HCT116 (cell line): ENCODE data around the gene NFIA. TPM values are rescaled to one million over a fixed set of nuclear protein-coding genes. Genes with fewer than 3 reads are reported as not detected.

ENCODE experiments used
- ATAC-seq: fragments of 200-7000 bp; cut with Tn5 transposase; 2 replicates; pipeline ENCODE4 v1.9.1; 2020; ENCODE audit warnings: mild to moderate bottlenecking, moderate library complexity
- BruUV-seq: library from RNA; stranded (reverse); fragments of 400-500 nt; replicated peaks from 2 replicates; lab custom pipeline; 2021; lab: Mats Ljungman, UMichigan
- CTCF ChIA-PET: fragments of 300-600 bp; sonication (Branson Sonifier 250); formaldehyde crosslinking; loops from one replicate; lab custom pipeline; 2021; ENCODE audit warnings: antibody characterized with exemption; lab: Charles Lee
- POLR2A ChIA-PET: fragments of 300-600, 350-600 bp; sonication (Branson Sonifier 250); formaldehyde crosslinking; loops from one replicate; lab custom pipeline; 2021; ENCODE audit warnings: antibody characterized with exemption; lab: Charles Lee
- RAD21 ChIA-PET, 2 experiments: fragments of 300-600 bp; sonication (Branson Sonifier 250); formaldehyde crosslinking; loops; one replicate each; lab custom pipeline; 2023; ENCODE audit warnings: low total read pairs in 2 of 2; ENCODE audit not compliant: uncharacterized antibody in 2 of 2, unreplicated experiment in 2 of 2, low non-redundant PET in 1 of 2; lab: Charles Lee
- DNase-seq: peaks from one replicate; pipeline ENCODE4 v3.0.0-alpha.2; 2010; ENCODE audit warnings: low read depth, low spot score
- H2AFZ ChIP-seq: fragments of 200-600 bp; shearing (Covaris generic), sonication (generic); 2 replicates; pipeline ENCODE4 v1.6.1; 2017; ENCODE audit warnings: low read depth, mixed run types, mixed read lengths, antibody characterized with exemption, low read length; ENCODE audit not compliant: poor library complexity, severe bottlenecking
- H3K27ac ChIP-seq: 2 replicates; pipeline ENCODE4 v1.5.1; 2012; ENCODE audit warnings: low read depth, low read length
- H3K27me3 ChIP-seq: fragments of 200-600 bp; sonication (generic); 2 replicates; pipeline ENCODE4 v1.6.1; 2016; ENCODE audit warnings: mixed run types, low read length, mixed read lengths; ENCODE audit not compliant: insufficient read depth
- H3K36me3 ChIP-seq, 2 experiments: fragments of 200-500 bp in 1 of 2; fragments of 200-600 bp in 1 of 2; sonication (Bioruptor generic) in 1 of 2; sonication (generic) in 1 of 2; 2 replicates each; pipeline versions ENCODE4 v1.5.1 to v1.6.1; 2014 to 2016; ENCODE audit warnings: low read length in 2 of 2, inconsistent platforms in 1 of 2, mixed read lengths in 1 of 2, mixed run types in 1 of 2; ENCODE audit not compliant: insufficient read depth in 2 of 2, control insufficient read depth in 1 of 2
- H3K4me1 ChIP-seq, 2 experiments: fragments of 200-600 bp in 1 of 2; sonication (generic) in 1 of 2; 2 replicates each; pipeline versions ENCODE4 v1.5.1 to v1.6.1; 2012 to 2017; ENCODE audit warnings: low read length in 2 of 2, inconsistent platforms in 1 of 2, mild to moderate bottlenecking in 1 of 2, mixed read lengths in 1 of 2, mixed run types in 1 of 2, moderate library complexity in 1 of 2; ENCODE audit not compliant: insufficient read depth in 2 of 2, control insufficient read depth in 1 of 2
- H3K4me2 ChIP-seq: fragments of 200-600 bp; sonication (generic); 2 replicates; pipeline ENCODE4 v1.6.1; 2017; ENCODE audit warnings: mixed run types, low read length, mixed read lengths
- H3K4me3 ChIP-seq, 2 experiments: fragments of 200-600 bp in 1 of 2; sonication (generic) in 1 of 2; replicated peaks in 1 of 2; 2 replicates each; pipeline ENCODE4 v1.5.1; 2011 to 2016; ENCODE audit warnings: low read length in 2 of 2, control low read depth in 1 of 2, low read depth in 1 of 2, mild to moderate bottlenecking in 1 of 2, mixed read lengths in 1 of 2, mixed run types in 1 of 2
- H3K79me2 ChIP-seq: fragments of 200-600 bp; sonication (generic); 2 replicates; pipeline ENCODE4 v1.6.1; 2017; ENCODE audit warnings: mild to moderate bottlenecking, mixed run types, low read length, moderate library complexity, mixed read lengths; ENCODE audit not compliant: insufficient read depth
- H3K9ac ChIP-seq: fragments of 200-600 bp; sonication (generic); 2 replicates; pipeline ENCODE4 v1.6.1; 2016; ENCODE audit warnings: low read length, mixed read lengths
- H3K9me2 ChIP-seq: fragments of 200-600 bp; sonication (generic), shearing (Covaris generic); 2 replicates; pipeline ENCODE4 v1.6.1; 2017; ENCODE audit warnings: mixed run types, mild to moderate bottlenecking, moderate library complexity; ENCODE audit not compliant: insufficient read depth
- H3K9me3 ChIP-seq, 2 experiments: fragments of 200-500 bp in 1 of 2; fragments of 200-600 bp in 1 of 2; sonication (Bioruptor generic) in 1 of 2; sonication (generic) in 1 of 2; 2 replicates each; pipeline ENCODE4 v1.6.1; 2014 to 2017; ENCODE audit warnings: low read length in 2 of 2, mixed read lengths in 2 of 2, inconsistent platforms in 1 of 2, low read depth in 1 of 2, mild to moderate bottlenecking in 1 of 2, mixed run types in 1 of 2, moderate library complexity in 1 of 2; ENCODE audit not compliant: control insufficient read depth in 1 of 2, insufficient read depth in 1 of 2
- H4K20me1 ChIP-seq: fragments of 200-600 bp; sonication (generic), shearing (Covaris generic); 2 replicates; pipeline ENCODE4 v1.6.1; 2017; ENCODE audit warnings: mixed run types, mild to moderate bottlenecking, moderate library complexity; ENCODE audit not compliant: insufficient read depth
- CEBPB ChIP-seq: IDR thresholded peaks from 2 replicates; pipeline ENCODE4 v1.6.1; 2012; ENCODE audit warnings: low read depth
- CTCF ChIP-seq, 3 experiments: fragments of 200-600 bp in 1 of 3; sonication (generic) in 1 of 3; IDR thresholded peaks in 2 of 3; conservative IDR thresholded peaks in 1 of 3; 2 replicates each; pipeline ENCODE4 v1.5.1; 2012 to 2017; ENCODE audit warnings: low read depth in 2 of 3, low read length in 2 of 3, antibody characterized with exemption in 1 of 3, borderline replicate concordance in 1 of 3, control low read depth in 1 of 3, mild to moderate bottlenecking in 1 of 3, mixed read lengths in 1 of 3, mixed run types in 1 of 3, moderate library complexity in 1 of 3; ENCODE audit not compliant: insufficient read depth in 1 of 3
- ELF1 ChIP-seq: IDR thresholded peaks from 2 replicates; pipeline ENCODE4 v1.6.1; 2012; ENCODE audit warnings: low read depth, borderline replicate concordance
- EZH2 ChIP-seq: fragments of 200-600 bp; sonication (generic); IDR thresholded peaks from 2 replicates; pipeline ENCODE4 v1.6.1; 2017; ENCODE audit warnings: antibody characterized with exemption, mixed run types
- EZH2phosphoT487 ChIP-seq: fragments of 200-600 bp; IDR thresholded peaks from 2 replicates; pipeline ENCODE4 v1.6.1; 2018; ENCODE audit warnings: antibody characterized with exemption, borderline replicate concordance
- FOSL1 ChIP-seq: IDR thresholded peaks from 2 replicates; pipeline ENCODE4 v1.6.1; 2012; ENCODE audit warnings: low read depth
- MAX ChIP-seq: IDR thresholded peaks from 2 replicates; pipeline ENCODE4 v1.6.1; 2012
- POLR2AphosphoS5 ChIP-seq: IDR thresholded peaks from 2 replicates; pipeline ENCODE4 v1.6.1; 2011; ENCODE audit warnings: mild to moderate bottlenecking, low read depth, low read length, moderate library complexity
- REST ChIP-seq: IDR thresholded peaks from 2 replicates; pipeline ENCODE4 v1.6.1; 2012; ENCODE audit warnings: low read depth
- SIN3A ChIP-seq: IDR thresholded peaks from 2 replicates; pipeline ENCODE4 v1.6.1; 2012; ENCODE audit warnings: low read depth
- SP1 ChIP-seq: IDR thresholded peaks from 2 replicates; pipeline ENCODE4 v1.6.1; 2012; ENCODE audit warnings: low read depth
- SRF ChIP-seq: IDR thresholded peaks from 2 replicates; pipeline ENCODE4 v1.6.1; 2012; ENCODE audit warnings: low read depth
- TCF7L2 ChIP-seq: IDR thresholded peaks from 2 replicates; pipeline ENCODE4 v1.7.0; 2011; ENCODE audit warnings: borderline replicate concordance, inconsistent platforms; ENCODE audit not compliant: insufficient read depth, insufficient read length; ENCODE audit errors: extremely low read depth
- YY1 ChIP-seq: IDR thresholded peaks from 2 replicates; pipeline ENCODE4 v1.6.1; 2011; ENCODE audit warnings: low read length, low read depth, moderate library complexity, mild to moderate bottlenecking; ENCODE audit not compliant: insufficient replicate concordance; ENCODE audit errors: extremely low read depth
- ZFX ChIP-seq: fragments of 450-650 bp; IDR thresholded peaks from 2 replicates; pipeline ENCODE4 v1.6.1; 2017
- ZNF274 ChIP-seq: fragments of 200-500 bp; sonication (Bioruptor generic); IDR thresholded peaks from 2 replicates; pipeline ENCODE4 v1.6.1; 2014; ENCODE audit warnings: mild to moderate bottlenecking, low read depth, low read length, inconsistent platforms
- intact Hi-C: fragments of 100-400 bp; cut with micrococcal nuclease; formaldehyde crosslinking; loops from 2 replicates; pipeline ENCODE4 v1.10.0; 2022
- total RNA-seq: library from RNA; stranded (reverse); gene quantifications from one replicate; pipeline ENCODE4 v1.2.1, GENCODE V29; 2021; ENCODE audit not compliant: unreplicated experiment

Gene NFIA
- total RNA-seq, 1 experiment from 2014 or later = 17.2 TPM

DNA sequence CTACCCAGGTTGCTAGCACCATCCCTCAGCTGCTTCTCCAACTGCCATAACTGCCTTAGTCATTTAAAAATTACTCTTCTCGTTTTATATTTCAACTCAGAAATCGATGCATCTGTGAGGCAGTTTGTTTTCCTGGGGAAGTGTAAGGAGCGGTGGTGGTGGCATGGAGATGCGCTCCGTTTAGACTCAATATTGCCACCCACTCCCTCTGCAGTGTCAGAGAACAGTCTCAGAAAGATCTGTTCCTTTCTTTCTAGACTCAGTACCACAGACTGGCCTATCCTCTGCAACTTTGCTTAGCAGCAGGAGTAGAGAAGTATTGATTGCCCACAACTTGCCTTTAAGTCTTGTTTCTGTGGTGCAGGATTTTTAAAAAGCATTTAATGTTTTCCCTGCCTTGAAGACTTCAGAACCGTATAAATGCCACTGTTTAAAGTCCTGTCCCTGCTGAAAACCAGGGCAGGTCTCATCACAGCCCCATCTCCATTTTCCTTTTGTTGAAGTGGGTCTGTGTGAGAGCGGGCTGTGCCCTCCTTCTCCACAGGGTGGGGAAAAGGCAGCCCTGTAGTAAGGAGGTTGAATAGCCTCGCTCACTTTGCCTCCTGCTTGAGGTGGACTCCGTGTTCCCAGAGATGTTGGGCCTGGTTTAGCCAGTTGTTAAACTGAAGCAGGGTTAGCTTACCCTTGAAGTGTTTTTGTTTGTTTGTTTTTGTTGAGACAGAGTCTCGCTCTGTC, 105.2 kb downstream of the NFIA start:
- ChIA-PET RAD21 (no interaction called here), CTCF (no interaction called here), POLR2A (no interaction called here)
- no peak for ATAC-seq
- no peaks in the 10 kb centered on the region for H3K27me3 ChIP-seq
- no peak overlapping the region for H3K9ac ChIP-seq
- no peaks in the 10 kb centered on the region for H3K4me1 ChIP-seq
- H3K36me3 ChIP-seq = no peaks in the 10 kb centered on the region
- H3K4me2 ChIP-seq = no peak overlapping the region
- H3K27ac ChIP-seq = no peak overlapping the region
- no peak for TF ChIP-seq ELF1
- no peak for TF ChIP-seq ZFX
- TF ChIP-seq EZH2 = no peak
- TF ChIP-seq FOSL1 = no peak
- TF ChIP-seq EZH2phosphoT487 = no peak
- no peak for TF ChIP-seq REST
- TF ChIP-seq YY1 = no peak
- TF ChIP-seq POLR2AphosphoS5 = no peak
- no peak for TF ChIP-seq TCF7L2
- TF ChIP-seq SRF = no peak
- TF ChIP-seq MAX = no peak
- TF ChIP-seq ZNF274 = no peak
- TF ChIP-seq CTCF (IDR thresholded peaks at IDR 0.05 in 2 of 3, conservative IDR thresholded peaks at IDR 0.05 in 1 of 3; ENCODE audit: borderline replicate concordance in 1 of 3, insufficient read depth in 1 of 3, low read depth in 2 of 3, low read length in 2 of 3) = no peak
- no peak for TF ChIP-seq CEBPB
- no peak for TF ChIP-seq SIN3A
- no peak for TF ChIP-seq SP1
- H3K79me2 ChIP-seq = no peaks in the 10 kb centered on the region
- no peaks in the 10 kb centered on the region for H3K9me3 ChIP-seq
- H4K20me1 ChIP-seq = no peaks in the 10 kb centered on the region
- BruUV-seq = no TSS peak
- intact Hi-C loops = no loop called here
- no peak overlapping the region for H3K4me3 ChIP-seq
- no peak overlapping the region for H2AFZ ChIP-seq
- no peak for DNase-seq
- H3K9me2 ChIP-seq = no peaks in the 10 kb centered on the region
